Measurements from ENCODE around the gene PCDHA2. TPM values are rescaled to one million over a fixed set of nuclear protein-coding genes. Genes with fewer than 3 reads are reported as not detected.
"Not testable (repeated sequence)": the region's sequence is repeated elsewhere in the genome, so short reads cannot be mapped to it uniquely, and the experiment has no call there.

The PCDHA2 gene
- total RNA-seq, 2 experiments from 2014 or later = not detected

DNA sequence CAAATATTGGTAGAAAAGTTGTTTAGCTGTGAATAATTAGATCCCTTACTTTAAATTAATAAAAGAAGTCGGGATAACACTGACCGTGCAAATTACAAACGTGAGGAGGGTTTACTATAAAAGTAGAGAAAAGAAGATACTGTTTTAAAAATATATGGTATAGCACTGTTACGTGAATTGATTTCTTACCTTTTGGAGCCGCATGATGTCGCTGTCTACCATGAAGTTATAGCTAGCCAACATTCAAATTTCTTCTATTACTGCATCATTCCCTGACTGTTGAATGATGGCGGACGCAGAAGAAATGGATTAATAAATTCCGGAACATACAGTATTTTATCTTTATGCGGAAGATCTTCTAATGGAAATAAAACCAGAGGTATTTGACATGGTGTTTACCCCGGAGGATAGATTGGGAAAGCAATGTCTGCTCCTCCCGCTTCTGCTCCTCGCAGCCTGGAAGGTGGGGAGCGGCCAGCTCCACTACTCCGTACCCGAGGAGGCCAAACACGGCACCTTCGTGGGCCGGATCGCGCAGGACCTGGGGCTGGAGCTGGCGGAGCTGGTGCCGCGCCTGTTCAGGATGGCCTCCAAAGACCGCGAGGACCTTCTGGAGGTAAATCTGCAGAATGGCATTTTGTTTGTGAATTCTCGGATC is 33.2 kb downstream of the PCDHA2 start, which contains the start of gene PCDHA6:
PCDHA6 (plus strand) TSS at position 257 of the 658 bp plus-strand sequence; CDS start at position 389, 132 bp downstream.
- intact Hi-C loops (cut with micrococcal nuclease) = no loop called here
- H3K4me3 Mint-ChIP-seq = no peak within 1 kb of the TSS
- no peaks in the 10 kb centered on the region for H3K4me1 Mint-ChIP-seq (ENCODE audit: low read depth)
- H3K9me3 Mint-ChIP-seq = peaks cover 17% of the 10 kb centered on the region
- peaks cover 45% of the 10 kb centered on the region for H3K27me3 Mint-ChIP-seq (ENCODE audit: low read depth)
- CTCF ChIA-PET = interaction anchor here (0.7 kb wide), 1 partner anchor 71 kb away, joined by 3 read pairs; no protein-coding TSS in a partner anchor
- H3K36me3 Mint-ChIP-seq (ENCODE audit: low read depth) = peaks cover 10% of the 10 kb centered on the region
- DNase-seq = no peak
- H3K27ac Mint-ChIP-seq = no peak within 1 kb of the TSS

DNA sequence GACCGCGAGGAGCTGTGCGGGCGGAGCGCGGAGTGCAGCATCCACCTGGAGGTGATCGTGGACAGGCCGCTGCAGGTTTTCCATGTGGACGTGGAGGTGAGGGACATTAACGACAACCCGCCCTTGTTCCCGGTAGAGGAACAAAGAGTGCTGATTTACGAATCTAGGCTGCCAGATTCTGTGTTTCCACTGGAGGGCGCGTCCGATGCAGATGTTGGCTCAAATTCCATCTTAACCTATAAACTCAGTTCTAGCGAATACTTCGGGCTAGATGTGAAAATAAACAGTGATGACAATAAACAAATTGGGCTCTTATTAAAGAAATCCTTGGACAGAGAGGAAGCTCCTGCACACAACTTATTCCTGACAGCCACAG is 33.7 kb downstream of the PCDHA2 start:
- no peak for DNase-seq
- Mint-ChIP-seq H3K27ac (no peak overlapping the region), H3K4me1 (ENCODE audit: low read depth) (no peaks in the 10 kb centered on the region), H3K9me3 (peaks cover 19% of the 10 kb centered on the region), H3K27me3 (ENCODE audit: low read depth) (peaks cover 49% of the 10 kb centered on the region), H3K36me3 (ENCODE audit: low read depth) (peaks cover 10% of the 10 kb centered on the region), H3K4me3 (no peak overlapping the region)
- intact Hi-C loops (cut with micrococcal nuclease) = no loop called here
- CTCF ChIA-PET = interaction anchor here (0.7 kb wide), 1 partner anchor 72 kb away, joined by 3 read pairs; no protein-coding TSS in a partner anchor

DNA sequence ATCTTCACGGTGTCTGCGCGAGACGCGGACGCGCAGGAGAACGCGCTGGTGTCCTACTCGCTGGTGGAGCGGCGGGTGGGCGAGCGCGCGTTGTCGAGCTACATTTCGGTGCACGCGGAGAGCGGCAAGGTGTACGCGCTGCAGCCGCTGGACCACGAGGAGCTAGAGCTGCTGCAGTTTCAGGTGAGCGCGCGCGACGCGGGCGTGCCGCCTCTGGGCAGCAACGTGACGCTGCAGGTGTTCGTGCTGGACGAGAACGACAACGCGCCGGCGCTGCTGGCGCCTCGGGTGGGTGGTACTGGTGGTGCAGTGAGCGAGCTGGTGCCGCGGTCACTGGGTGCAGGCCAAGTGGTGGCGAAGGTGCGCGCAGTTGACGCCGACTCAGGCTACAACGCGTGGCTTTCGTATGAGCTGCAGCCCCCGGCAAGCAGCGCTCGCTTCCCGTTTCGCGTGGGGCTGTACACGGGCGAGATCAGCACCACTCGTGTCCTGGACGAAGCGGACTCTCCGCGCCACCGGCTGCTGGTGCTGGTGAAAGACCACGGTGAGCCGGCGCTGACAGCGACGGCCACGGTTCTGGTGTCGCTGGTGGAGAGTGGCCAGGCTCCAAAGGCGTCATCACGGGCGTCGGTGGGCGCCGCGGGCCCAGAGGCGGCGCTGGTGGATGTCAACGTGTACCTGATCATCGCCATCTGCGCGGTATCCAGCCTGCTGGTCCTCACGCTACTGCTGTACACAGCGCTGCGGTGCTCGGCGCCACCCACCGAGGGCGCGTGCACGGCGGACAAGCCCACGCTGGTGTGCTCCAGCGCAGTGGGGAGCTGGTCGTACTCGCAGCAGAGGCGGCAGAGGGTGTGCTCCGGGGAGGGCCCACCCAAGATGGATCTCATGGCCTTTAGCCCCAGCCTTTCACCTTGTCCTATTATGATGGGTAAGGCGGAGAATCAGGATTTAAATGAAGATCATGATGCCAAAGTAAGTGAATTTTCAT is 35.2 kb downstream of the PCDHA2 start:
- H3K9me3 Mint-ChIP-seq = peaks cover 25% of the 10 kb centered on the region
- peaks cover 56% of the 10 kb centered on the region for H3K27me3 Mint-ChIP-seq (ENCODE audit: low read depth)
- H3K27ac Mint-ChIP-seq; H3K4me3 Mint-ChIP-seq; DNase-seq; intact Hi-C loops (cut with micrococcal nuclease); H3K4me1 Mint-ChIP-seq (ENCODE audit: low read depth): not testable (repeated sequence)
- CTCF ChIA-PET = interaction anchor here (0.5 to 1.5 kb wide), 2 partner anchors 13 to 30 kb away, joined by 3 read pairs; no protein-coding TSS in a partner anchor
- H3K36me3 Mint-ChIP-seq (ENCODE audit: low read depth) = peaks cover 15% of the 10 kb centered on the region

DNA sequence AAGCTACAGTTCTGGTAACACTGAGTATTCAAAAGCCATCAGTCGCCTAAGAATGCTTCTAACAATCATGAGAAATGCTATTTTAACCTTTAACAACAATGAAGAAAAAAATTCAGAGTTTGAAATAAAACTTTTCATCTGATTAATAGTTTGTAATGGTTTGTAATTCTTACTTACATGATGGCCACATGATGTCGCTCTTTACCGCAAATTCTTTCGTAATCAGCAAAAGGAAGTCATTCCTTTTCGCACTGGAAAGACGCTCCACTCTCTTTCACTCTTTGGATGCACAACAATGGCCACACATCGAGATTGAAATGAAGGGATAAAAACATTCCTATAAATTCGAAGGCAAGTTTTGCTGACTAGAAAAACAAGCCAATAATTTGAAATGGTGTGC is 39.3 kb downstream of the PCDHA2 start, which contains the start of gene PCDHA7:
PCDHA7 (plus strand) TSS at position 277 of the 400 bp plus-strand sequence; CDS start at position 392, 115 bp downstream.
- no peak within 1 kb of the TSS for H3K4me3 Mint-ChIP-seq
- intact Hi-C loops (cut with micrococcal nuclease) = no loop called here
- H3K36me3 Mint-ChIP-seq (ENCODE audit: low read depth) = peaks cover 7% of the 10 kb centered on the region
- H3K27me3 Mint-ChIP-seq (ENCODE audit: low read depth) = peaks cover 37% of the 10 kb centered on the region
- DNase-seq = no peak
- H3K9me3 Mint-ChIP-seq = peaks cover 15% of the 10 kb centered on the region
- CTCF ChIA-PET = interaction anchor here (0.7 to 1.0 kb wide), 2 partner anchors 9 to 24 kb away, joined by 3 read pairs; no protein-coding TSS in a partner anchor
- no peak within 1 kb of the TSS for H3K27ac Mint-ChIP-seq
- H3K4me1 Mint-ChIP-seq (ENCODE audit: low read depth) = no peaks in the 10 kb centered on the region

DNA sequence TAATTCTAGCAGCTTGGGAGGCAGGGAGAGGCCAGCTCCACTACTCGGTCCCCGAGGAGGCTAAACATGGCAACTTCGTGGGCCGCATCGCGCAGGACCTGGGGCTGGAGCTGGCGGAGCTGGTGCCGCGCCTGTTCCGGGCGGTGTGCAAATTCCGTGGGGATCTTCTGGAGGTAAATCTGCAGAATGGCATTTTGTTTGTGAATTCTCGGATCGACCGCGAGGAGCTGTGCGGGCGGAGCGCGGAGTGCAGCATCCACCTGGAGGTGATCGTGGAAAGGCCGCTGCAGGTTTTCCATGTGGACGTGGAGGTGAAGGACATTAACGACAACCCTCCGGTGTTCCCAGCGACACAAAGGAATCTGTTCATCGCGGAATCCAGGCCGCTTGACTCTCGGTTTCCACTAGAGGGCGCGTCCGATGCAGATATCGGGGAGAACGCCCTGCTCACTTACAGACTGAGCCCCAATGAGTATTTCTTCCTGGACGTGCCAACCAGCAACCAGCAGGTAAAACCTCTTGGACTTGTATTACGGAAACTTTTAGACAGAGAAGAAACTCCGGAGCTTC is 39.9 kb downstream of the PCDHA2 start:
- H3K27me3 Mint-ChIP-seq (ENCODE audit: low read depth) = peaks cover 39% of the 10 kb centered on the region

DNA sequence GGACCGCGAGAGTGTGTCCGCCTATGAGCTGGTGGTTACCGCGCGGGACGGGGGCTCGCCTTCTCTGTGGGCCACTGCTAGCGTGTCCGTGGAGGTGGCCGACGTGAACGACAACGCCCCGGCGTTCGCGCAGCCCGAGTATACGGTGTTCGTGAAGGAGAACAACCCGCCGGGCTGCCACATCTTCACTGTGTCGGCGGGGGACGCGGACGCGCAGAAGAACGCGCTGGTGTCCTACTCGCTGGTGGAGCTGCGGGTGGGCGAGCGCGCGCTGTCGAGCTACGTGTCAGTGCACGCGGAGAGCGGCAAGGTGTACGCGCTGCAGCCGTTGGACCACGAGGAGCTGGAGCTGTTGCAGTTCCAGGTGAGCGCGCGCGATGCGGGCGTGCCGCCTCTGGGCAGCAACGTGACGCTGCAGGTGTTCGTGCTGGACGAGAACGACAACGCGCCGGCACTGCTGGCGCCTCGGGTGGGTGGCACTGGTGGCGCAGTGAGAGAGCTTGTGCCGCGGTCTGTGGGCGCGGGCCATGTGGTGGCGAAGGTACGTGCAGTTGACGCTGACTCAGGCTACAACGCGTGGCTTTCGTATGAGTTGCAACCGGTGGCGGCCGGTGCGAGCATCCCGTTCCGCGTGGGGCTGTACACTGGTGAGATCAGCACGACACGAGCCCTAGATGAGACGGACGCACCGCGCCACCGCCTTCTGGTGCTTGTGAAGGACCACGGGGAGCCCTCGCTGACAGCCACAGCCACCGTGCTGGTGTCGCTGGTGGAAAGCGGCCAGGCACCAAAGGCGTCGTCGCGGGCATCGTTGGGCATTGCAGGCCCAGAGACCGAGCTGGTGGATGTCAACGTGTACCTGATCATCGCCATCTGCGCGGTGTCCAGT is 41.2 kb downstream of the PCDHA2 start:
- no peak for DNase-seq
- CTCF ChIA-PET = no interaction called here
- Mint-ChIP-seq H3K4me1 (ENCODE audit: low read depth) (no peaks in the 10 kb centered on the region), H3K4me3 (no peak overlapping the region), H3K9me3 (peaks cover 20% of the 10 kb centered on the region), H3K36me3 (ENCODE audit: low read depth) (peaks cover 9% of the 10 kb centered on the region), H3K27ac (no peak overlapping the region), H3K27me3 (ENCODE audit: low read depth) (peaks cover 45% of the 10 kb centered on the region)
- intact Hi-C loops (cut with micrococcal nuclease) = no loop called here

More for the DNA sequence above, 39.9 kb downstream of the PCDHA2 start:
- DNase-seq; intact Hi-C loops (cut with micrococcal nuclease); H3K27ac Mint-ChIP-seq; H3K4me3 Mint-ChIP-seq; H3K36me3 Mint-ChIP-seq (ENCODE audit: low read depth); H3K4me1 Mint-ChIP-seq (ENCODE audit: low read depth): not testable (repeated sequence)
- peaks cover 14% of the 10 kb centered on the region for H3K9me3 Mint-ChIP-seq
- CTCF ChIA-PET = interaction anchor here (0.7 to 1.0 kb wide), 2 partner anchors 8 to 25 kb away, joined by 3 read pairs; no protein-coding TSS in a partner anchor

DNA sequence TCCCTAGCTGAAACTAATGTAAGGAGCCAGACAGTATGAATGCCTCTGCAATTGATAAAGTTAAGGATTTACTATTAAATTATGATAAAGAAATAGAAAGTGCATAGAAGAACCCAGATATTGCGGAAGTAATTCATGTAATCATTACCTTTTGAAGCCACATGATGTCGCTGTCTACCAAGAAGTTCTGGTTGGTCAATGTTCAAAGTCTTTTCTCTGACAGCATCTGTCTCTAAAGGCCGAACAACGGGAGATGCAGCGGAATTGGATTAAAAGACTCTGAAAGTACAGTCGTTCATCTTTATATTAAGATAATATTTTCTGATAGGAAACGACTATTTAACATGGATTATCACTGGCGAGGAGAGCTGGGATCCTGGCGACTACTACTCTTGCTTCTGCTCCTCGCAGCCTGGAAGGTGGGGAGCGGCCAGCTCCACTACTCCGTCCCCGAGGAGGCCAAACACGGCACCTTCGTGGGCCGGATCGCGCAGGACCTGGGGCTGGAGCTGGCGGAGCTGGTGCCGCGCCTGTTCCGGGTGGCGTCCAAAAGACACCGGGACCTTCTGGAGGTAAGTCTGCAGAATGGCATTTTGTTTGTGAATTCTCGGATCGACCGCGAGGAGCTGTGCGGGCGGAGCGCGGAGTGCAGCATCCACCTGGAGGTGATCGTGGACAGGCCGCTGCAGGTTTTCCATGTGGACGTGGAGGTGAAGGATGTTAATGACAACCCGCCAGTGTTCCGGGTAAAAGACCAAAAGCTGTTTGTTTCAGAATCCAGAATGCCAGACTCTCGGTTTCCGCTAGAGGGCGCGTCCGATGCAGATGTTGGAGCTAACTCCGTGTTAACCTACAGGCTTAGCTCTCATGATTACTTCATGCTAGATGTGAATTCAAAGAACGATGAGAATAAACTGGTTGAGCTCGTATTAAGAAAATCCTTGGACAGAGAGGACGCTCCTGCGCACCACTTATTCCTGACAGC is 46.6 kb downstream of the PCDHA2 start, which contains the start of gene PCDHA8:
PCDHA8 (plus strand) TSS at position 210 of the 985 bp plus-strand sequence; CDS start at position 345, 135 bp downstream.
- no peak within 1 kb of the TSS for H3K4me3 Mint-ChIP-seq
- DNase-seq = no peak

DNA sequence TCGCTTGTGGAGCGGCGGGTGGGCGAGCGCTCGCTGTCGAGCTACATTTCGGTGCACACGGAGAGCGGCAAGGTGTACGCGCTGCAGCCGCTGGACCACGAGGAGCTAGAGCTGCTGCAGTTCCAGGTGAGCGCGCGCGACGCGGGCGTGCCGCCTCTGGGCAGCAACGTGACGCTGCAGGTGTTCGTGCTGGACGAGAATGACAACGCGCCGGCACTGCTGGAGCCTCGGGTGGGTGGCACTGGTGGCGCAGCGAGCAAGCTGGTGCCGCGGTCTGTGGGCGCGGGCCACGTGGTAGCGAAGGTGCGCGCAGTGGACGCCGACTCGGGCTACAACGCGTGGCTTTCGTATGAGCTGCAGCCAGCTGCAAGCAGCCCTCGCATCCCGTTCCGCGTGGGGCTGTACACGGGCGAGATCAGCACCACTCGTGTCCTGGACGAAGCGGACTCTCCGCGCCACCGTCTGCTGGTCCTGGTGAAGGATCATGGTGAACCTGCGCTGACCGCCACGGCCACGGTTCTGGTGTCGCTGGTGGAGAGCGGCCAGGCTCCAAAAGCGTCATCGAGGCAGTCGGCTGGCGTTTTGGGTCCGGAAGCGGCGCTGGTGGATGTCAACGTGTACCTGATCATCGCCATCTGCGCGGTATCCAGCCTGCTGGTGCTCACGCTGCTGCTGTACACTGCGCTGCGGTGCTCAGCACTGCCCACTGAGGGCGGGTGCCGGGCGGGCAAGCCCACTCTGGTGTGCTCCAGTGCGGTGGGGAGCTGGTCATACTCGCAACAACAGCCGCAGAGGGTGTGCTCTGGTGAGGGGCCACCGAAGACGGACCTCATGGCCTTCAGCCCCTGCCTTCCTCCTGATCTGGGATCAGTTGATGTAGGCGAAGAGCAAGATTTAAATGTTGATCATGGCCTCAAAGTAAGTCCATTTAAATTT is 48.4 kb downstream of the PCDHA2 start:
- Mint-ChIP-seq H3K9me3 (peaks cover 22% of the 10 kb centered on the region), H3K27me3 (ENCODE audit: low read depth) (peaks cover 36% of the 10 kb centered on the region), H3K27ac (no peak overlapping the region), H3K4me1 (ENCODE audit: low read depth) (no peaks in the 10 kb centered on the region), H3K36me3 (ENCODE audit: low read depth) (peaks cover 2% of the 10 kb centered on the region), H3K4me3 (no peak overlapping the region)
- DNase-seq = no peak
- intact Hi-C loops (cut with micrococcal nuclease) = no loop called here
- CTCF ChIA-PET = interaction anchor here (0.9 kb wide), 1 partner anchor 9 kb away, joined by 3 read pairs; the partner anchor contains the start of gene PCDHA7

More for the DNA sequence above, 46.6 kb downstream of the PCDHA2 start, which contains the start of gene PCDHA8:
- H3K4me1 Mint-ChIP-seq (ENCODE audit: low read depth) = no peaks in the 10 kb centered on the region
- H3K27me3 Mint-ChIP-seq (ENCODE audit: low read depth) = peaks cover 25% of the 10 kb centered on the region
- peaks cover 17% of the 10 kb centered on the region for H3K9me3 Mint-ChIP-seq
- peaks cover 2% of the 10 kb centered on the region for H3K36me3 Mint-ChIP-seq (ENCODE audit: low read depth)
- CTCF ChIA-PET = interaction anchor here (0.6 to 1.0 kb wide), 3 partner anchors 48 to 1064 kb away, joined by 3 to 4 read pairs (median 3); no protein-coding TSS in a partner anchor
- H3K27ac Mint-ChIP-seq = no peak within 1 kb of the TSS
- intact Hi-C loops (cut with micrococcal nuclease) = no loop called here

Data from activated naive CD4-positive, alpha-beta T cell treated with anti-CD3 and anti-CD28 coated beads for 36 hours (primary cell).